Suprapubic skin (tissue), 3 donors: ENCODE measurements around the gene FAF2.

Source experiments
- CTCF ChIP-seq, 2 donors: fragments of 200-600 bp in 1 of 2; fragments of 450-650 bp in 1 of 2; sonication (generic) in 1 of 2; IDR thresholded peaks; one replicate each; pipeline ENCODE4 v1.5.1; 2016 to 2019; ENCODE audit warnings: antibody characterized with exemption in 2 of 2, mild to moderate bottlenecking in 1 of 2, moderate library complexity in 1 of 2
- EP300 ChIP-seq: sonication (generic); formaldehyde crosslinking; IDR thresholded peaks from one replicate; pipeline ENCODE4 v1.6.1; 2017; ENCODE audit warnings: antibody characterized with exemption
- POLR2A ChIP-seq, 2 donors: fragments of 450-650 bp; IDR thresholded peaks; one replicate each; pipeline ENCODE4 v1.6.1; 2017; ENCODE audit warnings: antibody characterized with exemption in 2 of 2, mild to moderate bottlenecking in 2 of 2, moderate library complexity in 2 of 2

GRCh38 chr5:176408590-176408989 lies 39.6 kb upstream of the FAF2 start:
- TF ChIP-seq CTCF (IDR thresholded peaks at IDR 0.05) (no peak), POLR2A (IDR thresholded peaks at IDR 0.05) (no peak), EP300 (no peak)
